AG08396 (cell line): ENCODE data around the gene SPATA19.

Source experiments
- DNase-seq: peaks from one replicate; pipeline ENCODE4 v3.0.0; 2012; ENCODE audit warnings: low spot score, mixed read lengths

The SPATA19 gene

GRCh38 chr11:133817449-133817848, 27.9 kb downstream of the SPATA19 start:
- no peak for DNase-seq

GRCh38 chr11:133816146-133816870, 29.0 kb downstream of the SPATA19 start:
- no peak for DNase-seq

- DNase-seq, result no peak
Measured at GRCh38 chr11:133815636-133816035, 29.7 kb downstream of the SPATA19 start.

GRCh38 chr11:133814588-133815100, 30.7 kb downstream of the SPATA19 start:
- DNase-seq, result no peak

- DNase-seq, result no peak
Measured at GRCh38 chr11:133811850-133812685, 33.2 kb downstream of the SPATA19 start.

- DNase-seq, result no peak
Measured at GRCh38 chr11:133810766-133811165, 34.5 kb downstream of the SPATA19 start.

DNA sequence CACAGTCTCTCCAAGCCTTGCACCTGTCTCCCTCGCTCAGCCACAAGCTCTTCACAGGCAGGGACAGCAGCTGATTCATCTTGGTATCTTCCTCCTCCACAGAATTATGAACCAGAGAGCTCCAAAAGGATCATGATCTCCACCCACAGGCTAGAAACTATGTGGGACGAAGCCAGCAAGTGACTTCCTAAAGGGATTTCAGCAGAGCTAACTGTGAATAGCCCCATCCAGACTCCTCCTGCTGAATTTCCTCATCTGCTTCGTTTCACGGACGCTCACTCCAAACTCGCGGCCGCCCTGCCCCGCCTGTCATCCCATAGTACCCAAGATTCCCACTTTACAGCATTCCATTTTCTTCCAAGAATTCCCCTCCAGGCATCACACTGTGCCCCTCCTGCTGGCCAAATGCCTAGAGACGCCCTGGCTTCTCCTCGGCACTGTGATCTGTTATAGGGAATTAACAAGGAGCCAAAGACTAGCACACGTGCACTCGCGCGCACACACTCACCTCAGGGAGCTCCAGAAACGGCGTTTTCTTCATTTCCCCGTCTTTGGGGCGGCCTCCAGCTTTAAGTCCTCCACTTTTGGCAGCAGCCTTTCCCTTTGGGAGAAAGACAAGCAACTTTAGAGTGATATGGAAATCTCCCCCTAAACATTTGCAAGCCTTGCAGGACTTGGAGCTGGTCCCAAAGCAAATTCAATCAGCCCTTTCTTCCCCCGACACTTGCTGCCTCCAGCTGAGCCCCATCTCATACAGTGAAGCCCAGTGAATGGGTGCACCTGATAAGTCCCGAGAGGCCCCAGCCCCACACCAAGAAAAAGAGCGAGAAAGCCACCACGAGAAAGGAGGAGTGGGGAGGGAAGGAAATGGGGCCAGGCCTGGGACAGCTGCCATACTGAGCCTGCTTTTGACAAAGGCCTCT, 35.5 kb downstream of the SPATA19 start:
- no peak for DNase-seq

DNA sequence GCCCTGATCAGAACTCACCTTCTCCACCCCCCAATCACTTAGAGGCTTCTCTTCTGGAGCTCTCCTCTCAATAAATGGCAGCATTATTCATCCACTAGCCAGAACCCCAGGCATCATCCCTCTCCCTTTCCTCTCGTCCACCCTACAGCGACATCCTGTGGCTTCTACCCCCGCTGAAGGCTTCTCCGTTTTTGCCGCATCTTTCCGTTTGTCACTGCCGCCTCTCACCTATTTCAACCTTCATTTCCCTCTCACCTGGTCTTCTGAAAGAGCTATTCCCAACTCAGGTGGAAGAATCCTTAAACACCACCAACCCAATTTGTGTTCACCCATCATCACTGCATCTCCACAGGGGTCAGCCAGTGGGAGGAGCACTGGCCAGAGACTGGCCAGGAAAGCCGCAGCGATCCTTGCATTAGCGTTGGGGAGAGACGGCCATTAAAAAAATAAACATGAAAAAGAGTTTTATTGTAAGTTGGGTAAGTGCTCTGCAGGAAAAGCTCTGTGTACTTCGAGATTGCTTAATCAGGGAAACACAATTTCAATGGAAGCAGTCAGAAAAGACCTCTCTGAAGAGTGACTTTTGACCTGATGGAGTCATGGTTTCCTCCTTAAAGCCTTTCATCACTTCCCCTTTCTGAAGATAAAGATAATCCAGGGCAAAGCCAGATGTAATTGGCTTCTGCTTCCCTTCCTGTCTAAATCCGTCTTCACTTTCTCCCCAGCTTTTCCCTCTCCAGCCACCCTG, 36.7 kb downstream of the SPATA19 start:
- no peak for DNase-seq

GRCh38 chr11:133803026-133803425, 42.3 kb downstream of the SPATA19 start:
- no peak for DNase-seq

DNA sequence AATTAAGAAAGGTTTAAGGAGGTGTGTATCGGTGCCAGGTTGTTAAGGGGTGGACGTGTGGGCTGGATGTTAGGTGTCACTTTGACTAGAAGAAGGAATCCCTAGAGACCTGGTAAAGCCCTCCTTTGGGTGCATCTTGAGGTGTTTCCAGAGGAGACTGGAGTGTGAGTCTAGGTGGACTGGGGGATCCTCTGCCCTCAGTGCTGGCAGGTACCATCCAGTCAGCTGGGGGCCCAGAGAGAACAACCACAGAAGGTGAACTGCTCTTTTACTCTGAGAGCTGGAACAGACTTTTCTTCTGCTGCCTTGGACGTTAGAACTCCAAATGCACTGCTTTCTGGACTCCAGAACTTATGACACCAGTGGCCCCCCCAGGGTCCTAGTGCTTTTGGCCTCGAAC, 44.0 kb downstream of the SPATA19 start:
- DNase-seq, result no peak

GRCh38 chr11:133800666-133801065, 44.6 kb downstream of the SPATA19 start:
- no peak for DNase-seq

DNA sequence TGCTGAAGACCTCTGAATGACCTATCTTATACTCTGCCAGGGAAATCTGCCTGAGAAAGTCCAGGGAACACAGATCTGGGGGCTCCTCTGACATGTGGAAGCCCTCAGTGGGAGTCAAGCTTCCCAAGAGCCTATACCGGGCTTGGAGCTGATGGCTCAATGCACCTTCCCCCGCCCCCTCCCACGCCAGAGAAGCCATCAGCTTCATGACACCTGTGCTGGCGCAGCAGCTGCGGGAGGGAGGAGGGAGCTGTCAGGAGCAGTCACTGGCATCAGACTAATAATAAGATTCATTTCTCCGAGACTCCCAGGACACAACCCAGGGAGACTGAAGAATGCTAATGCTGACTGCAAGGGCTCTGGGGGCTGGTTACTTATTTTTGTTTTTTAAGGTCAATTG, 47.8 kb downstream of the SPATA19 start:
- DNase-seq, result no peak

DNA sequence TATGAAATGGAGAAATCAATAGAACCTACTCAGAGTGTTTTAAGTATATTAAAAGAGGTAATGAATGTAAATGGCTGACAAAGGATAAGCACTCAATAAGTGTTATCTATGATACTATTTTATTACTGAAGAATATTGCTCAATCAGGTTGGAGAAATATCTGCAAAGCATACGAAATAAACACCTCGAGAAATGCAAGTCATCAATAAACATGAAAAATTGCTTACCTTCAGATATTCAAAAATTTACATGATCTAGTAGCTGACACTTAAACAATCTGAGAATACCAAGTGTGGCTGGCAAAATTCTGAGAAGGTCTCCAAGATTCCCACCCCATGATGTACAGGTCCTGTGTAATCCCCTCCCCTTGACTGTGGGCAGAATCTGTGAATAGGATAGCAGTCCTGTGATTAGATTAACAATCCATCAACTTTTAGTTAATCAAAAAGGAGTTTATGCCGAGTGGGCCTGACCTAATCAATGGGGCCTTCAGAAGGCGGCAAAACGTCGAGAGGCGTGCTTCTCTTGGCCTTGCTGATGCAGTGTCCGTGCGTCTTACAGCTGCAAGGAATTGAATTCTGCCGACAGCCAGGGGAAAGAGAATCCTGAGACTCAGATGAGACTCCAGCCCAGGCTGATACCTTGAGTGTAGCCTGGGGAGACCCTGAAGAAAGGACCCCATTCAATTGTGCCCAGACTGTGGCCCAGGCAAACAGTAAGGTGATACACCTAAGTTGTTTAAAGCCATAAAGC, 49.1 kb downstream of the SPATA19 start:
- DNase-seq, result no peak

- no peak for DNase-seq
Measured at GRCh38 chr11:133795088-133795487, 50.2 kb downstream of the SPATA19 start.

GRCh38 chr11:133794205-133794604, 51.1 kb downstream of the SPATA19 start:
- no peak for DNase-seq

DNA sequence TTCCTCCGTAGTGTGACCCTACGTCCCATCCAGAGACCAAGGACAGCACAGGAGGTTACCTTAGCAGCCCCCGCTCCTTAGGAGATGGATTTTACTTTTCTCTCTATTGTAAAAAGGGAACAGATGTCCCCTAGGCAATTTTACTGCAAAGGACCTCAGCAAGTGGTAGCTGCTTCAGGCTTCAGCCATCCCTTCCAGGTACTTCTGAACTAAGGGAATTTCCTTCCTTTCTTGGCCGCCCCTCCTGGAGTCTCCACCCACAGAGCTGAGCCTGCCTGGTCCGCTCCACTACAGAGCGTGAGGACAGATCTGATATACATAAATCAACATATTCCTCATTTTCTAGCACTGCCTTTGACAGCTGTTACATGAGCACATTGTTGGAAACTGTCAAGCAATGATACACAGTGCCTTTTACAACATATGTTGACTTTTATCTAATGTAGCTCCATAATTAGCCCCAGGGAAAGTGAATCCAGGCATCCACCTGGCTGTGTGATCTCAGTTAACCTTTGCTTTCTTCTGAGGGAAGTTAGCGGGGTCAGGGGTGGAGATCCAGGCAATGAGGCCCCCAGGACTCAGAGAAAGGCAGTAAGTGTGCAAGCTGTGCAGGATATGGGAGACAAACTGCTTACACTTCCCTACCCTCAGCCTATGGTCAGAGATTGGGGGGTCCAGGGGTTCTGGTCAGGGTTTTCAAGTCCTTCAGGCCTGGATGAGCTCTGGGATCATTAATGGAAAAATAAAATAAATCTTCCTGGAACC, 51.9 kb downstream of the SPATA19 start:
- no peak for DNase-seq

DNA sequence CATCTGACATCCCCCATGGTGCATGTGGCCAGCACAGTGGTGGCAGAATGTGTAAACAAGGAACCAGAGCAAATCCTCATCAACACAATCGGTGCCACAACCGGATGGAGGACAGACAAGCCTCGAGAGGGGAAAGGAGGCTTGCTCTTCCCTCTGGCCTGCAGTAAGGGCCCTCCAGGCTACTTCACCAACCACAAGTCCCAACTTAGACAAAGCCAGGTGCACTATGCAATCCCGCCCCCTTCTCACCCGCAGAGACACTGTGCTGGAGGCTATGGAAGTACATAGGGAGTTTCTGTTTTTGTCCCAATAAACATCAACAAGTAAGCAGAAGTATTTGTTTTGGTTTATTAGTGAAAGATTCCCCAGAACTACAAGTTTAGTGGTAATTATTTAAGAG, 54.3 kb downstream of the SPATA19 start:
- no peak for DNase-seq
